GM21360 (cell line): Measurements from ENCODE around the gene SEPHS1.

Experiments used
- ATAC-seq: cut with Tn5 transposase; IDR thresholded peaks from one replicate; pipeline ENCODE4 v1.9.1; 2021; ENCODE audit warnings: mild to moderate bottlenecking, moderate library complexity; ENCODE audit not compliant: unreplicated experiment

Gene SEPHS1

GRCh38 chr10:13329565-13329964 lies 18.5 kb downstream of the SEPHS1 start:
- ATAC-seq = no peak

- no peak for ATAC-seq
Measured at GRCh38 chr10:13328613-13329012, 19.5 kb downstream of the SEPHS1 start.

GRCh38 chr10:13328126-13328525 lies 20.0 kb downstream of the SEPHS1 start:
- no peak for ATAC-seq

- no peak for ATAC-seq
Measured at GRCh38 chr10:13327534-13327933, 20.6 kb downstream of the SEPHS1 start.

GRCh38 chr10:13322615-13323148 lies 25.4 kb downstream of the SEPHS1 start:
- ATAC-seq = no peak

GRCh38 chr10:13321576-13321975 lies 26.5 kb downstream of the SEPHS1 start:
- no peak for ATAC-seq

- ATAC-seq = no peak
Measured at GRCh38 chr10:13319166-13319565, 28.9 kb downstream of the SEPHS1 start.

GRCh38 chr10:13317474-13317873 lies 30.6 kb downstream of the SEPHS1 start:
- ATAC-seq = no peak

GRCh38 chr10:13316635-13317311 lies 31.3 kb downstream of the SEPHS1 start:
- no peak for ATAC-seq

GRCh38 chr10:13315361-13315760 lies 32.7 kb downstream of the SEPHS1 start:
- no peak for ATAC-seq

- no peak for ATAC-seq
Measured at GRCh38 chr10:13311177-13311575, 36.9 kb downstream of the SEPHS1 start.

GRCh38 chr10:13310518-13311176 lies 37.4 kb downstream of the SEPHS1 start:
- no peak for ATAC-seq

GRCh38 chr10:13309792-13310191 lies 38.3 kb downstream of the SEPHS1 start:
- no peak for ATAC-seq

- no peak for ATAC-seq
Measured at GRCh38 chr10:13308096-13308495, 40.0 kb downstream of the SEPHS1 start.

GRCh38 chr10:13306103-13306502 lies 42.0 kb downstream of the SEPHS1 start:
- no peak for ATAC-seq

GRCh38 chr10:13302821-13303555 lies 45.1 kb downstream of the SEPHS1 start:
- no peak for ATAC-seq

- peak; percentile 64 for ATAC-seq
Measured at GRCh38 chr10:13299437-13300287, 48.4 kb downstream of the SEPHS1 start, which contains the start of gene PHYH. PHYH (minus strand) TSS chr10:13300064; CDS start chr10:13300042, 22 bp downstream.

- no peak for ATAC-seq
Measured at GRCh38 chr10:13298748-13299436, 49.2 kb downstream of the SEPHS1 start.

- no peak for ATAC-seq
Measured at GRCh38 chr10:13296476-13296875, 51.6 kb downstream of the SEPHS1 start.

GRCh38 chr10:13294784-13295183 lies 53.3 kb downstream of the SEPHS1 start:
- ATAC-seq = no peak
